ENCODE data around the gene MGST2. TPM values are rescaled to one million over a fixed set of nuclear protein-coding genes. Genes with fewer than 3 reads are reported as not detected.

The MGST2 gene
- total RNA-seq, 1 experiment from 2014 or later: 27.5 TPM

- no peaks in the 10 kb centered on the region for H3K9me3 Mint-ChIP-seq (ENCODE audit: unreplicated experiment)
- TF ChIP-seq CTCF (IDR thresholded peaks at IDR 0.05; ENCODE audit: unreplicated experiment): no peak
- intact Hi-C loops (cut with micrococcal nuclease): no loop called here
- no peak overlapping the region for H3K4me3 Mint-ChIP-seq (ENCODE audit: unreplicated experiment)
- no TSS peak for BruUV-seq (replicated peaks)
- no peaks in the 10 kb centered on the region for H3K36me3 Mint-ChIP-seq (ENCODE audit: insufficient read depth, unreplicated experiment)
- ChIA-PET POLR2A (interaction anchor here (0.7 kb wide), 1 partner anchor 574 kb away, joined by 3 read pairs; no protein-coding TSS in a partner anchor), CTCF (interaction anchor here (1.0 to 4.5 kb wide), 5 partner anchors 9 to 672 kb away, joined by 3 to 20 read pairs (median 6); no protein-coding TSS in a partner anchor)
- H3K27ac Mint-ChIP-seq (ENCODE audit: low read depth, unreplicated experiment): no peak overlapping the region
- H3K27me3 Mint-ChIP-seq (ENCODE audit: insufficient read depth, unreplicated experiment): no peaks in the 10 kb centered on the region
- DNase-seq (ENCODE audit: unreplicated experiment): no peak
- peaks cover under 1% of the 10 kb centered on the region for H3K4me1 Mint-ChIP-seq (ENCODE audit: insufficient read depth, unreplicated experiment)
These were observed 37.2 kb upstream of the MGST2 start for GRCh38 chr4:139628184-139629012.

- H3K36me3 Mint-ChIP-seq (ENCODE audit: insufficient read depth, unreplicated experiment): no peaks in the 10 kb centered on the region
- no peaks in the 10 kb centered on the region for H3K9me3 Mint-ChIP-seq (ENCODE audit: unreplicated experiment)
- POLR2A ChIA-PET: no interaction called here
- TF ChIP-seq CTCF (IDR thresholded peaks at IDR 0.05; ENCODE audit: unreplicated experiment): no peak
- no peak overlapping the region for H3K4me3 Mint-ChIP-seq (ENCODE audit: unreplicated experiment)
- H3K27me3 Mint-ChIP-seq (ENCODE audit: insufficient read depth, unreplicated experiment): no peaks in the 10 kb centered on the region
- H3K27ac Mint-ChIP-seq (ENCODE audit: low read depth, unreplicated experiment): no peak overlapping the region
- H3K4me1 Mint-ChIP-seq (ENCODE audit: insufficient read depth, unreplicated experiment): peaks cover 10% of the 10 kb centered on the region
- no peak for DNase-seq (ENCODE audit: unreplicated experiment)
- CTCF ChIA-PET: interaction anchor here (0.6 to 2.1 kb wide), 6 partner anchors 22 to 671 kb away, joined by 3 to 8 read pairs (median 5); no protein-coding TSS in a partner anchor
- intact Hi-C loops (cut with micrococcal nuclease): no loop called here
- no TSS peak for BruUV-seq (replicated peaks)
These were observed 36.0 kb upstream of the MGST2 start for GRCh38 chr4:139629436-139630125.

- TF ChIP-seq CTCF (IDR thresholded peaks at IDR 0.05; ENCODE audit: unreplicated experiment): no peak
- ChIA-PET CTCF (interaction anchor here (0.6 to 2.1 kb wide), 4 partner anchors 22 to 102 kb away, joined by 4 to 8 read pairs (median 6); no protein-coding TSS in a partner anchor), POLR2A (no interaction called here)
- intact Hi-C loops (cut with micrococcal nuclease): no loop called here
- no peak for DNase-seq (ENCODE audit: unreplicated experiment)
- peaks cover 10% of the 10 kb centered on the region for H3K4me1 Mint-ChIP-seq (ENCODE audit: insufficient read depth, unreplicated experiment)
- no peaks in the 10 kb centered on the region for H3K9me3 Mint-ChIP-seq (ENCODE audit: unreplicated experiment)
- no peaks in the 10 kb centered on the region for H3K36me3 Mint-ChIP-seq (ENCODE audit: insufficient read depth, unreplicated experiment)
- no peaks in the 10 kb centered on the region for H3K27me3 Mint-ChIP-seq (ENCODE audit: insufficient read depth, unreplicated experiment)
- no peak overlapping the region for H3K4me3 Mint-ChIP-seq (ENCODE audit: unreplicated experiment)
- H3K27ac Mint-ChIP-seq (ENCODE audit: low read depth, unreplicated experiment): no peak overlapping the region
- no TSS peak for BruUV-seq (replicated peaks)
These were observed 35.5 kb upstream of the MGST2 start for GRCh38 chr4:139630126-139630495.

- H3K27me3 Mint-ChIP-seq (ENCODE audit: insufficient read depth, unreplicated experiment): no peaks in the 10 kb centered on the region
- intact Hi-C loops (cut with micrococcal nuclease): no loop called here
- BruUV-seq (replicated peaks): no TSS peak
- POLR2A ChIA-PET: interaction anchor here (1.0 kb wide), 1 partner anchor 10 kb away, joined by 3 read pairs; no protein-coding TSS in a partner anchor
- H3K9me3 Mint-ChIP-seq (ENCODE audit: unreplicated experiment): no peaks in the 10 kb centered on the region
- no peak overlapping the region for H3K4me3 Mint-ChIP-seq (ENCODE audit: unreplicated experiment)
- CTCF ChIA-PET: interaction anchor here (0.6 to 6.6 kb wide), 7 partner anchors 11 to 979 kb away, joined by 3 to 52 read pairs (median 6); no protein-coding TSS in a partner anchor
- H3K4me1 Mint-ChIP-seq (ENCODE audit: insufficient read depth, unreplicated experiment): peaks cover 10% of the 10 kb centered on the region
- no peak overlapping the region for H3K27ac Mint-ChIP-seq (ENCODE audit: low read depth, unreplicated experiment)
- no peak for TF ChIP-seq CTCF (IDR thresholded peaks at IDR 0.05; ENCODE audit: unreplicated experiment)
- no peaks in the 10 kb centered on the region for H3K36me3 Mint-ChIP-seq (ENCODE audit: insufficient read depth, unreplicated experiment)
- no peak for DNase-seq (ENCODE audit: unreplicated experiment)
These were observed 34.6 kb upstream of the MGST2 start for GRCh38 chr4:139630991-139631390.
